AG04450 (cell line): ENCODE measurements around the gene ANXA2R. TPM values are rescaled to one million over a fixed set of nuclear protein-coding genes. Genes with fewer than 3 reads are reported as not detected.
A peak's percentile ranks its signal among the peaks of the same experiment; 100 is the strongest.
"Not testable (repeated sequence)": the region's sequence is repeated elsewhere in the genome, so short reads cannot be mapped to it uniquely, and the experiment has no call there.

Experiments used
- CTCF ChIA-PET: fragments of 300-600, 350-600 bp; formaldehyde crosslinking; extraction: SDS; loops from one replicate; lab custom pipeline; 2022; ENCODE audit warnings: antibody characterized with exemption, inconsistent platforms; lab: Charles Lee
- POLR2A ChIA-PET: fragments of 350-600 bp; formaldehyde crosslinking; extraction: SDS; loops from one replicate; lab custom pipeline; 2021; ENCODE audit warnings: antibody characterized with exemption, inconsistent platforms; lab: Yijun Ruan, JAX
- DNase-seq: peaks from one replicate; pipeline ENCODE4 v3.0.0-alpha.2; 2011; ENCODE audit warnings: low read depth, low spot score
- H3K27ac ChIP-seq: one replicate; pipeline ENCODE4 v1.5.1; 2012; ENCODE audit warnings: low read depth, low read length, control low read depth
- H3K27me3 ChIP-seq: one replicate; pipeline ENCODE4 v1.6.0; 2012; ENCODE audit warnings: low read length; ENCODE audit not compliant: control insufficient read depth, insufficient read depth
- H3K4me3 ChIP-seq: 2 replicates; pipeline ENCODE4 v1.5.1; 2011; ENCODE audit warnings: mild to moderate bottlenecking, low read depth, low read length, control low read depth
- H3K9me3 ChIP-seq: 2 replicates; pipeline ENCODE4 v1.5.1; 2012; ENCODE audit warnings: low read length; ENCODE audit not compliant: control insufficient read depth, insufficient read depth
- CTCF ChIP-seq: IDR thresholded peaks from 2 replicates; pipeline ENCODE4 v1.5.1; 2011; ENCODE audit warnings: low read depth, low read length, control low read depth, inconsistent platforms
- polyA plus RNA-seq: library from polyadenylated mRNA; depleted of rRNA; stranded (reverse); fragments of >200 nt; gene quantifications from 2 replicates; pipeline ENCODE4 v1.2.3, GENCODE V29; 2011

ANXA2R gene
- polyA plus RNA-seq, 1 experiment = 3.7 TPM

GRCh38 chr5:43027054-43027785 is 12.9 kb downstream of the ANXA2R start:
- no peak overlapping the region for H3K27ac ChIP-seq
- H3K9me3 ChIP-seq = no peaks in the 10 kb centered on the region
- H3K27me3 ChIP-seq = no peaks in the 10 kb centered on the region
- no peak overlapping the region for H3K4me3 ChIP-seq
- no peak for DNase-seq
- ChIA-PET CTCF (interaction anchor here (0.6 to 2.4 kb wide), 5 partner anchors 14 to 372 kb away, joined by 3 to 9 read pairs (median 6); no protein-coding TSS in a partner anchor), POLR2A (no interaction called here)
- TF ChIP-seq CTCF = no peak

- H3K4me3 ChIP-seq, DNase-seq, H3K27ac ChIP-seq, POLR2A ChIA-PET, CTCF ChIA-PET, H3K27me3 ChIP-seq, H3K9me3 ChIP-seq: not testable (repeated sequence)
Measured at GRCh38 chr5:43025184-43025950, 14.8 kb downstream of the ANXA2R start.

- Histone ChIP-seq H3K27ac (no peak overlapping the region), H3K9me3 (no peaks in the 10 kb centered on the region), H3K4me3 (no peak overlapping the region), H3K27me3 (no peaks in the 10 kb centered on the region)
- ChIA-PET CTCF (no interaction called here), POLR2A (no interaction called here)
- no peak for TF ChIP-seq CTCF
- no peak for DNase-seq
Measured at GRCh38 chr5:43024217-43024616, 15.9 kb downstream of the ANXA2R start.

- ChIA-PET CTCF (interaction anchor here (1.1 to 3.4 kb wide), 6 partner anchors 8 to 112 kb away, joined by 3 to 38 read pairs (median 6); partner anchors contain the start of gene ANXA2R), POLR2A (interaction anchor here (1.1 to 3.8 kb wide), 2 partner anchors 8 to 16 kb away, joined by 6 to 24 read pairs; no protein-coding TSS in a partner anchor)
- H3K27me3 ChIP-seq = no peaks in the 10 kb centered on the region
- H3K9me3 ChIP-seq = no peaks in the 10 kb centered on the region; the same call in 1 of the 2 replicates
- TF ChIP-seq CTCF = no peak
- H3K4me3 ChIP-seq = no peak overlapping the region
- no peak for DNase-seq
- no peak overlapping the region for H3K27ac ChIP-seq
Measured at GRCh38 chr5:43021151-43021550, 19.0 kb downstream of the ANXA2R start.

GRCh38 chr5:43020399-43020746 is 19.7 kb downstream of the ANXA2R start:
- H3K27ac ChIP-seq = peak overlapping the region; percentile 90
- no peak for DNase-seq
- no peaks in the 10 kb centered on the region; the same call in 1 of the 2 replicates for H3K9me3 ChIP-seq
- ChIA-PET CTCF (interaction anchor here (0.9 to 3.4 kb wide), 9 partner anchors 9 to 111 kb away, joined by 3 to 38 read pairs (median 5); partner anchors contain the start of gene ANXA2R), POLR2A (interaction anchor here (0.8 to 3.8 kb wide), 7 partner anchors 8 to 101 kb away, joined by 3 to 24 read pairs (median 5); no protein-coding TSS in a partner anchor)
- no peaks in the 10 kb centered on the region for H3K27me3 ChIP-seq
- peak overlapping the region; percentile 68 for H3K4me3 ChIP-seq
- no peak for TF ChIP-seq CTCF
